AG04449 (cell line): ENCODE results near the gene PTGES2.

ENCODE experiments used
- CTCF ChIA-PET: fragments of 350-600 bp; formaldehyde crosslinking; extraction: SDS; loops from one replicate; lab custom pipeline; 2021; ENCODE audit warnings: antibody characterized with exemption; lab: Yijun Ruan, JAX
- POLR2A ChIA-PET: fragments of 400-600, 350-600 bp; formaldehyde crosslinking; extraction: SDS; loops from one replicate; lab custom pipeline; 2020; ENCODE audit warnings: antibody characterized with exemption, inconsistent platforms; lab: Yijun Ruan, JAX
- DNase-seq: peaks from one replicate; pipeline ENCODE4 v3.0.0-alpha.2; 2010; ENCODE audit warnings: low read depth, low spot score
- H3K4me3 ChIP-seq: 2 replicates; pipeline ENCODE4 v1.5.1; 2011; ENCODE audit warnings: low read depth, mild to moderate bottlenecking, control low read depth, low read length
- TF ChIP-seq, protein P1 (sequence below): IDR thresholded peaks from one replicate; pipeline ENCODE4 v1.5.1; 2011; ENCODE audit warnings: mild to moderate bottlenecking, moderate library complexity, low read length, control low read depth, inconsistent platforms; ENCODE audit not compliant: insufficient read depth; ENCODE audit errors: missing control alignments

Gene PTGES2

DNA sequence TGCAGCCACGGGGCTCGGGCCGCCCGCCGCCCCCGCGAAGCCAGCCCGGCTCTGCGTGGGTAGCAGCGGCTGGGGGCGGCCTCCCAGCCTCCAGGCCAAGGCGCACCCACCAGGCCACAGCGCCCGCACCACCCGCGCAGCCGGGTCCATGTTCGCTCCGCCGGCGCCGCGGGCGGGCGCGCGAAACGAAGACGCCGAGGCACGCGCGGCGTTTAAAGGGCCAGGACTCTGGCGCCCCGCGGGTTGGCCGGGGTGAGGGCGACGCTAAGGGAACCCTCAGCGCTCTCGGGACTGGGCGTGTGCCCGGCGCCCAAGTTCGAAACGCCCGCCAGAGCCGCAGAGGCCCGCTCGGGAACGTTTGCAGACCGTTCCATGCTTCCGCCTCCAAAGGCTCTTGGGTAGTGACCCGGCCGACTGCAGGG is at the start of gene PTGES2:
Gene PTGES2 (minus strand): TSS at position 162 of the 422 bp plus-strand sequence. CDS start 12 bp downstream, at position 150.
- no peak for DNase-seq
- CTCF ChIA-PET = interaction anchor here (1.5 to 6.8 kb wide), 3 partner anchors 12 to 185 kb away, joined by 4 to 112 read pairs (median 6); no protein-coding TSS in a partner anchor
- POLR2A ChIA-PET = interaction anchor here (0.9 kb wide), 1 partner anchor 9 kb away, joined by 5 read pairs; no protein-coding TSS in a partner anchor
- TF ChIP-seq, protein P1, sequence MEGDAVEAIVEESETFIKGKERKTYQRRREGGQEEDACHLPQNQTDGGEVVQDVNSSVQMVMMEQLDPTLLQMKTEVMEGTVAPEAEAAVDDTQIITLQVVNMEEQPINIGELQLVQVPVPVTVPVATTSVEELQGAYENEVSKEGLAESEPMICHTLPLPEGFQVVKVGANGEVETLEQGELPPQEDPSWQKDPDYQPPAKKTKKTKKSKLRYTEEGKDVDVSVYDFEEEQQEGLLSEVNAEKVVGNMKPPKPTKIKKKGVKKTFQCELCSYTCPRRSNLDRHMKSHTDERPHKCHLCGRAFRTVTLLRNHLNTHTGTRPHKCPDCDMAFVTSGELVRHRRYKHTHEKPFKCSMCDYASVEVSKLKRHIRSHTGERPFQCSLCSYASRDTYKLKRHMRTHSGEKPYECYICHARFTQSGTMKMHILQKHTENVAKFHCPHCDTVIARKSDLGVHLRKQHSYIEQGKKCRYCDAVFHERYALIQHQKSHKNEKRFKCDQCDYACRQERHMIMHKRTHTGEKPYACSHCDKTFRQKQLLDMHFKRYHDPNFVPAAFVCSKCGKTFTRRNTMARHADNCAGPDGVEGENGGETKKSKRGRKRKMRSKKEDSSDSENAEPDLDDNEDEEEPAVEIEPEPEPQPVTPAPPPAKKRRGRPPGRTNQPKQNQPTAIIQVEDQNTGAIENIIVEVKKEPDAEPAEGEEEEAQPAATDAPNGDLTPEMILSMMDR = no peak
- peak within 1 kb of the TSS; percentile 95 for H3K4me3 ChIP-seq

DNA sequence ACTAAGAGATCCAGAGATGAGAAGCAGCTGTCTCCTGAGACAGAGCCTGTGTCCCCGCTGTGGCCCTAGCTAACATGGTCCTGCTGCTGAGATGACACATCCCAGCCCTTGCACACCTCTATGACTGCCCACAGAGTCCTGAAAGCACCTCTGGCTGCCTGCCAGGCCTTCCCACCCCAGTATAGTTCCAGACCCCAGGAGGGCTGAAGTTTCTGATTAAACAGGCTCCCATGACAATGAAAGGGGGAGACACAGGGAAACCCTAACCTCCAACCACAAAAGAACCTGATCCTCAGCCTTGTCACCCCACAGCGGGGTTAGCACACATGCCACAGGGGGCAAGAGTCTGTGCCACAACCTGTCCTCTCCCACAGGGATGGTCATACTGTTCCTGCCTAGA is 48.2 kb upstream of the PTGES2 start:
- no peak overlapping the region for H3K4me3 ChIP-seq
- no peak for DNase-seq
- POLR2A ChIA-PET = no interaction called here
- CTCF ChIA-PET = interaction anchor here (1.1 to 3.5 kb wide), 10 partner anchors 8 to 80 kb away, joined by 3 to 19 read pairs (median 4); partner anchors contain the start of gene CIZ1
- TF ChIP-seq, protein P1 = no peak

DNA sequence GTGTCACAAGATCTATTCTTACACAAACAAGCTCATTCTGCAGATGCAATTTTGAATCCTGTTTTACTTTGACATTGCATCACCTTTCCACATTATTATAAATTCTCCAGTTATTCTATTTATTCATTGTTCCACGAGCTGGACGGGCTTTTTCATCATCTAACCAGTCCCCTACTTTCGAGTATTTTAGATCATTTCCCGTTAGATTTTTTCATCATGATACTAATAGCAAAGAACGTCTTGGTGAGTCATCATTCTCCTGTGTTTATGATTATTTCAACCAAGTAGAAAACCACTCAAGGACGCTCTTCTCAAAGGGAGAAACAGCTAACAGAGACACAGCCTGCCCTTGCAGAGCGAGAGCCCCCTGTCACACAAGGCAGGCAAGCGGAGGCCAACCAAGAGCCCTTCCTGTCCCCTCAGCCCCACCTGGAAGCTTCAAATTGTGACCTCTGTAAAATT is 47.6 kb upstream of the PTGES2 start:
- TF ChIP-seq, protein P1 = no peak
- CTCF ChIA-PET = interaction anchor here (0.6 to 3.5 kb wide), 13 partner anchors 9 to 80 kb away, joined by 3 to 19 read pairs (median 4); partner anchors contain the start of gene CIZ1
- no peak for DNase-seq
- POLR2A ChIA-PET = no interaction called here
- H3K4me3 ChIP-seq = no peak overlapping the region

DNA sequence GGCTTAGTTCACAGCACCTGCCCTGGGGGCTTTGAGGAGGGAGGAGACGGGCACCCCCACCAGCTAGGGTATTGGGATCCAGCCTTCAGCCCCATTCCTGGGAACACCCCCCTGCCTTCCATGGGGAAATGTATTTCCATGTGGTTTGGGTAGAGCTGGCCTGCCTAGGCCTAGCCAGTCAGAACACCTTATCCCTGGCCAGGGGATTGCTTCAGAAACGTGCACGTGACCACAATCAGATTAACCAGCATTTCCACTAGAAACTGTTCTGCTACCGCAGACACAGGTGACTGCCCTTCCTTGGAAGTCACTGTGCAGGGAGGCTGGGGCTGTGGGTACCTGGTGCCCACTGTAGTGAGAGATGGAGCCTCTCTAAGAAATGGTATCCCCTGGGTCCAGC is 46.5 kb upstream of the PTGES2 start:
- CTCF ChIA-PET = interaction anchor here (1.0 to 3.5 kb wide), 5 partner anchors 10 to 57 kb away, joined by 3 to 19 read pairs (median 4); partner anchors contain the start of gene CIZ1
- DNase-seq = no peak
- no peak overlapping the region for H3K4me3 ChIP-seq
- POLR2A ChIA-PET = no interaction called here
- TF ChIP-seq, protein P1 = no peak

DNA sequence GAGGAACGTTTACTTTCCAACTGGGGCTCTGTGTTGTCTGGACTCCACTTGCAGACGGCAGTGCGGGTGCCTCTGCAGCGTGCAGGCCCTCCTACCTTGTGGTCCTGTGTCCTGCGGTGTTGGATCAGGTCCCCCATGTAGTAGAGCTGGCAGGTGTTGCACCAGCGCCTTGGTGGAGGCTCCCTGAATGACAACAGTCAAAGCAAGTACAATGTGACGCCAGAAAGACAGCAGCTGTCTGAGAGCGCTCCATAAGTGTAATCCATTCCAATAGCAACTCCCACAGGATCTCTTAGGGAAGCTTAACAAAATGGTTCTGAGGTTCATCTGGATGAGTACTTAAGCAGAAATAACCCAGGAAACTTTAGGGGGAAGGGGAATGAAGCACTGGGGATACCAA is 42.4 kb upstream of the PTGES2 start:
- POLR2A ChIA-PET = no interaction called here
- DNase-seq = no peak
- no peak overlapping the region for H3K4me3 ChIP-seq
- CTCF ChIA-PET = interaction anchor here (2.1 to 2.4 kb wide), 2 partner anchors 14 to 21 kb away, joined by 6 to 8 read pairs; partner anchors contain the start of gene CIZ1
- TF ChIP-seq, protein P1 = no peak

DNA sequence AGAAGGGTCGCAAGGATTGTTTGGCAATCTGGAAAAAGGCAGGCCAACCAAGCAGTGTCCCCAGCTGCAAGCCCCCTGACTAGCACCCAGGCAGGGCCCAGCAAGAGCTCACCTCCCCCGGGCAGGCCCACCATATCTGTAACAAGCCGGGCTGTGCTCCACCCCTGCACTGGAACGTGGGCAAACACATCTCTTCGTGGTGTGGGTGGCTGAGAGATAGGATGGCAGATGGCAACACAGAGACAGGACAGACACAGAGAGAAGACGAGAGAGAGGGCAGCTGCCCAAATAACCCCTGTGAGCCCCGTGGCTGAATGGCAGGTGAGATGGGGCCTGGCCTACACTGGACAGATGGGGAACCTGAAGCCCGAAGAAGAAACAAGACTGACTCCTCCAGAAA is 42.0 kb upstream of the PTGES2 start:
- CTCF ChIA-PET = interaction anchor here (2.1 to 2.4 kb wide), 2 partner anchors 14 to 21 kb away, joined by 6 to 8 read pairs; partner anchors contain the start of gene CIZ1

More for the DNA sequence above, 42.0 kb upstream of the PTGES2 start:
- H3K4me3 ChIP-seq = no peak overlapping the region
- POLR2A ChIA-PET = interaction anchor here (0.8 kb wide), 1 partner anchor 9 kb away, joined by 3 read pairs; the partner anchor contains the start of gene BBLN
- no peak for DNase-seq
- TF ChIP-seq, protein P1 = no peak
